HEK293 (cell line): ENCODE results near the gene CLNK.

Source experiments
- CTCF ChIA-PET: fragments of 350-600 bp; formaldehyde crosslinking; extraction: SDS; loops from one replicate; lab custom pipeline; 2021; ENCODE audit warnings: antibody characterized with exemption; lab: Yijun Ruan, JAX
- POLR2A ChIA-PET: fragments of 300-600 bp; formaldehyde crosslinking; extraction: SDS; loops from one replicate; lab custom pipeline; 2020; ENCODE audit warnings: antibody characterized with exemption, inconsistent platforms; lab: Yijun Ruan, JAX
- H3K27ac ChIP-seq: fragments of 200-500 bp; sonication (Bioruptor generic); 2 replicates; pipeline ENCODE4 v1.5.1; 2014; ENCODE audit warnings: low read depth, low read length, control low read depth, inconsistent platforms; ENCODE audit errors: extremely low read depth
- H3K36me3 ChIP-seq, 2 experiments: fragments of 200-500 bp in 1 of 2; sonication (Bioruptor generic) in 1 of 2; 1 replicate in 1 of 2; 2 replicates in 1 of 2; pipeline ENCODE4 v1.5.1; 2014 to 2017; ENCODE audit warnings: inconsistent platforms in 2 of 2, low read length in 2 of 2; ENCODE audit not compliant: control insufficient read depth in 2 of 2, insufficient read depth in 1 of 2
- H3K4me1 ChIP-seq: fragments of 200-500 bp; sonication (Bioruptor generic); 2 replicates; pipeline ENCODE4 v1.5.1; 2014; ENCODE audit warnings: mild to moderate bottlenecking, low read length, inconsistent platforms; ENCODE audit not compliant: control insufficient read depth, insufficient read depth
- H3K4me3 ChIP-seq: 2 replicates; pipeline ENCODE4 v1.5.1; 2011; ENCODE audit warnings: low read depth, mild to moderate bottlenecking, control low read depth, low read length, moderate library complexity
- H3K9me3 ChIP-seq: fragments of 200-500 bp; sonication (Bioruptor generic); 2 replicates; pipeline ENCODE4 v1.5.1; 2014; ENCODE audit warnings: low read depth, low read length, inconsistent platforms; ENCODE audit not compliant: control insufficient read depth, insufficient read depth
- BCL6B ChIP-seq: fragments of 450-650 bp; formaldehyde crosslinking; IDR thresholded peaks from 2 replicates; pipeline ENCODE4 v1.5.1; 2017; ENCODE audit warnings: missing biosample characterization, missing genetic modification characterization
- HOXD13 ChIP-seq: sonication (generic); formaldehyde crosslinking; IDR thresholded peaks from 2 replicates; pipeline ENCODE4 v1.8.0; 2022; ENCODE audit warnings: missing genetic modification reagents, borderline replicate concordance
- KLF7 ChIP-seq: fragments of 450-650 bp; formaldehyde crosslinking; IDR thresholded peaks from 2 replicates; pipeline ENCODE4 v1.5.1; 2016; ENCODE audit warnings: missing biosample characterization, missing genetic modification characterization, borderline replicate concordance
- PRDM6 ChIP-seq: fragments of 450-650 bp; formaldehyde crosslinking; IDR thresholded peaks from 2 replicates; pipeline ENCODE4 v1.5.1; 2017; ENCODE audit warnings: missing biosample characterization, missing genetic modification characterization
- RBAK ChIP-seq: fragments of 450-650 bp; formaldehyde crosslinking; IDR thresholded peaks from 2 replicates; pipeline ENCODE4 v1.5.1; 2016; ENCODE audit warnings: missing biosample characterization, missing genetic modification characterization
- TCF7L2 ChIP-seq: IDR thresholded peaks from 2 replicates; pipeline ENCODE4 v1.6.1; 2011; ENCODE audit warnings: low read depth, mild to moderate bottlenecking, inconsistent platforms, low read length, moderate library complexity, borderline replicate concordance
- ZFHX2 ChIP-seq: fragments of 450-650 bp; formaldehyde crosslinking; conservative IDR thresholded peaks from 2 replicates; pipeline ENCODE4 v1.5.1; 2016; ENCODE audit warnings: missing biosample characterization, missing genetic modification characterization
- ZIC2 ChIP-seq: fragments of 450-650 bp; formaldehyde crosslinking; IDR thresholded peaks from 2 replicates; pipeline ENCODE4 v1.5.1; 2016; ENCODE audit warnings: missing biosample characterization, missing genetic modification characterization
- ZNF18 ChIP-seq: fragments of 450-650 bp; formaldehyde crosslinking; IDR thresholded peaks from 2 replicates; pipeline ENCODE4 v1.5.1; 2016; ENCODE audit warnings: missing biosample characterization, missing genetic modification characterization
- ZNF19 ChIP-seq: fragments of 450-650 bp; formaldehyde crosslinking; IDR thresholded peaks from 2 replicates; pipeline ENCODE4; 2016; ENCODE audit warnings: missing biosample characterization, missing genetic modification characterization, low read depth
- ZNF211 ChIP-seq: fragments of 450-650 bp; formaldehyde crosslinking; IDR thresholded peaks from 2 replicates; pipeline ENCODE4 v1.5.1; 2016; ENCODE audit warnings: low read depth, missing biosample characterization, missing genetic modification characterization
- ZNF48 ChIP-seq: fragments of 450-650 bp; formaldehyde crosslinking; IDR thresholded peaks from 2 replicates; pipeline ENCODE4 v1.5.1; 2016; ENCODE audit warnings: missing biosample characterization, missing genetic modification characterization
- ZNF560 ChIP-seq: fragments of 450-650 bp; formaldehyde crosslinking; IDR thresholded peaks from 2 replicates; pipeline ENCODE4 v1.5.1; 2017; ENCODE audit warnings: missing biosample characterization, missing genetic modification characterization, borderline replicate concordance
- ZNF561 ChIP-seq: fragments of 450-650 bp; IDR thresholded peaks from 2 replicates; pipeline ENCODE4 v1.5.1; 2018; ENCODE audit warnings: missing biosample characterization, missing genetic modification characterization, borderline replicate concordance
- ZNF639 ChIP-seq: fragments of 450-650 bp; formaldehyde crosslinking; IDR thresholded peaks from 2 replicates; pipeline ENCODE4 v1.5.1; 2016; ENCODE audit warnings: missing biosample characterization, missing genetic modification characterization
- ZNF645 ChIP-seq: fragments of 450-650 bp; formaldehyde crosslinking; IDR thresholded peaks from 2 replicates; pipeline ENCODE4; 2016; ENCODE audit warnings: missing biosample characterization, missing genetic modification characterization
- ZNF704 ChIP-seq: fragments of 450-650 bp; formaldehyde crosslinking; IDR thresholded peaks from 2 replicates; pipeline ENCODE4 v1.5.1; 2016; ENCODE audit warnings: missing biosample characterization, missing genetic modification characterization
- ZSCAN30 ChIP-seq: fragments of 450-650 bp; IDR thresholded peaks from 2 replicates; pipeline ENCODE4 v1.5.1; 2018; ENCODE audit warnings: missing biosample characterization, mild to moderate bottlenecking, missing genetic modification characterization, moderate library complexity
- TF ChIP-seq, protein P1 (sequence below): fragments of 450-650 bp; formaldehyde crosslinking; IDR thresholded peaks from 2 replicates; pipeline ENCODE4 v1.5.1; 2017; ENCODE audit warnings: missing biosample characterization, missing genetic modification characterization
- TF ChIP-seq, protein P2 (sequence below): fragments of 450-650 bp; formaldehyde crosslinking; IDR thresholded peaks from 2 replicates; pipeline ENCODE4 v1.5.1; 2016; ENCODE audit warnings: missing biosample characterization, missing genetic modification characterization

The CLNK gene

DNA sequence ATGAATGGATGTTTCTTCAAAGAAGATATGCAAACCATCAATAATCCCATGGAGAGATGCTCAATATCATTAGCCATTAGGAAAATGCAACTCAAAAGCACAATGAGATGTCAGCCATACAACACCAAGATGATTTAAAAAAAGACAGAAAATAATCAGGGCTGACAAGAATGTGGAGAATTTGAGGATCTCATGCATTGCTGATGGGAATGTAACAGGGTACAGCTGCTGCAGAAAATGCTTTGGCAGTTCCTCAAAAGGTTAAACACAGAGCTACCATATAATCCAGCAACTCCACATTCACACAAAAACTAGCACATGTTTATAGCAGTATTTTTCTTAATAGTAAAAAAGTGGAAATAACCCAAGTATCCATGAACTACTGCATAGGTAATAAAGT is 116.8 kb downstream of the CLNK start:
- ChIA-PET POLR2A (no interaction called here), CTCF (no interaction called here)
- Histone ChIP-seq H3K27ac (no peak overlapping the region), H3K9me3 (no peaks in the 10 kb centered on the region), H3K4me1 (no peaks in the 10 kb centered on the region; the same call in 1 of the 2 replicates), H3K4me3 (no peak overlapping the region), H3K36me3 (no peaks in the 10 kb centered on the region)
- TF ChIP-seq, protein P1, sequence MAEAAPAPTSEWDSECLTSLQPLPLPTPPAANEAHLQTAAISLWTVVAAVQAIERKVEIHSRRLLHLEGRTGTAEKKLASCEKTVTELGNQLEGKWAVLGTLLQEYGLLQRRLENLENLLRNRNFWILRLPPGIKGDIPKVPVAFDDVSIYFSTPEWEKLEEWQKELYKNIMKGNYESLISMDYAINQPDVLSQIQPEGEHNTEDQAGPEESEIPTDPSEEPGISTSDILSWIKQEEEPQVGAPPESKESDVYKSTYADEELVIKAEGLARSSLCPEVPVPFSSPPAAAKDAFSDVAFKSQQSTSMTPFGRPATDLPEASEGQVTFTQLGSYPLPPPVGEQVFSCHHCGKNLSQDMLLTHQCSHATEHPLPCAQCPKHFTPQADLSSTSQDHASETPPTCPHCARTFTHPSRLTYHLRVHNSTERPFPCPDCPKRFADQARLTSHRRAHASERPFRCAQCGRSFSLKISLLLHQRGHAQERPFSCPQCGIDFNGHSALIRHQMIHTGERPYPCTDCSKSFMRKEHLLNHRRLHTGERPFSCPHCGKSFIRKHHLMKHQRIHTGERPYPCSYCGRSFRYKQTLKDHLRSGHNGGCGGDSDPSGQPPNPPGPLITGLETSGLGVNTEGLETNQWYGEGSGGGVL (tag by site-specific recombination): no peak
- TF ChIP-seq ZNF18 (no peak), ZNF19 (tag by site-specific recombination) (no peak), PRDM6 (tag by site-specific recombination) (no peak), ZNF645 (tag by site-specific recombination) (no peak), ZNF704 (no peak), ZNF560 (tag by site-specific recombination) (no peak), BCL6B (tag by site-specific recombination) (no peak), RBAK (tag by site-specific recombination) (no peak), ZNF48 (tag by site-specific recombination) (no peak), ZIC2 (tag by site-specific recombination) (no peak), KLF7 (tag by site-specific recombination) (no peak), ZSCAN30 (no peak), ZFHX2 (no peak), ZNF561 (tag by site-specific recombination) (no peak), HOXD13 (CRISPR knock-in tag) (no peak), TCF7L2 (no peak), ZNF639 (no peak), ZNF211 (tag by site-specific recombination) (no peak)
- TF ChIP-seq, protein P2, sequence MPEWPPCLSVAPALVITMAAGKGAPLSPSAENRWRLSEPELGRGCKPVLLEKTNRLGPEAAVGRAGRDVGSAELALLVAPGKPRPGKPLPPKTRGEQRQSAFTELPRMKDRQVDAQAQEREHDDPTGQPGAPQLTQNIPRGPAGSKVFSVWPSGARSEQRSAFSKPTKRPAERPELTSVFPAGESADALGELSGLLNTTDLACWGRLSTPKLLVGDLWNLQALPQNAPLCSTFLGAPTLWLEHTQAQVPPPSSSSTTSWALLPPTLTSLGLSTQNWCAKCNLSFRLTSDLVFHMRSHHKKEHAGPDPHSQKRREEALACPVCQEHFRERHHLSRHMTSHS (tag by site-specific recombination): no peak
